M059J (cell line): ENCODE data around the gene ZNRF2. TPM values are rescaled to one million over a fixed set of nuclear protein-coding genes. Genes with fewer than 3 reads are reported as not detected.
"Not testable (repeated sequence)": the region's sequence is repeated elsewhere in the genome, so short reads cannot be mapped to it uniquely, and the experiment has no call there.

Experiments
- DNase-seq: peaks from one replicate; pipeline ENCODE4 v3.0.0-alpha.2; 2012; ENCODE audit warnings: low read depth
- total RNA-seq: library from RNA; depleted of rRNA; stranded (reverse); fragments of >200 nt; shearing (Covaris generic); gene quantifications from 2 replicates; pipeline ENCODE4 v1.2.3, GENCODE V29; 2014

Gene ZNRF2
- total RNA-seq, 1 experiment from 2014 or later, result 12.1 TPM

- DNase-seq, result no peak
These were observed 69.7 kb downstream of the ZNRF2 start for GRCh38 chr7:30353932-30354607.

DNA sequence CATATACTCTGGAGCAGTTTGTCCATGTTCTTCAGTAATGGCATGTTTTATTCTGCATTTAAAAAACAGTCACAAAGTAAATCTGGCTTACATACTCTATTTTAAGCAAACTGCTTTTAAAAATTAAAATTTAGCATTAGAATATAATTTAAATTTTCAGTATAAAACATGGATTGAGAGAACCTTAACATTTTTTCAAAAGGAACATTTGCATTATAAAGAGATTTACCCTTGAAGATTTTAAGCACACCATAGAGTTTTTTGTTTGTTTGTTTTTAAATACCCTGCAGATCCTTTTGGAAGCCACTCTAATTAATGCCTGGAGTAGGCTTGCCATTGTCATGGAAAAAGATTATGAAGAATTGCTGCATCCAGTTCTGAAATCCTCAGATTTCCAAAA lies 70.4 kb downstream of the ZNRF2 start:
- DNase-seq, result no peak

DNA sequence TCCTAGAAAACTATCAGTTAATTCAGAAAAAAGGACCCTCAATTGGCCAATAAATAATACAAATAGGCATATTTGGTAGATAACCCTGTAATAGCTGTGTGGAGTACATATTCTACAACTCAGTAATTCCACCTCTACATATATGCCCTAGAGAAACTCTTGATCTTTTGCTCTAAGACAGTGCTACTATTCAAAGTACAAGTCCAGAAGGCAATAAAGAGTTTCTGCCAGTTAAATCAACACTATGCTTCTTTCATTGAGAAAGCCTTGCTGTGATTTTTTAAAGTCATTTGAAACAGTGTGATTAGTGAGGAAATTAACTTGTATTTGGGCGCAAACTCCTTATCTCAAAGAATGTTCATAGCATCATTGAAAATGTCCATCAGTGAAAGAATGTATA lies 75.6 kb downstream of the ZNRF2 start:
- DNase-seq, result no peak

DNA sequence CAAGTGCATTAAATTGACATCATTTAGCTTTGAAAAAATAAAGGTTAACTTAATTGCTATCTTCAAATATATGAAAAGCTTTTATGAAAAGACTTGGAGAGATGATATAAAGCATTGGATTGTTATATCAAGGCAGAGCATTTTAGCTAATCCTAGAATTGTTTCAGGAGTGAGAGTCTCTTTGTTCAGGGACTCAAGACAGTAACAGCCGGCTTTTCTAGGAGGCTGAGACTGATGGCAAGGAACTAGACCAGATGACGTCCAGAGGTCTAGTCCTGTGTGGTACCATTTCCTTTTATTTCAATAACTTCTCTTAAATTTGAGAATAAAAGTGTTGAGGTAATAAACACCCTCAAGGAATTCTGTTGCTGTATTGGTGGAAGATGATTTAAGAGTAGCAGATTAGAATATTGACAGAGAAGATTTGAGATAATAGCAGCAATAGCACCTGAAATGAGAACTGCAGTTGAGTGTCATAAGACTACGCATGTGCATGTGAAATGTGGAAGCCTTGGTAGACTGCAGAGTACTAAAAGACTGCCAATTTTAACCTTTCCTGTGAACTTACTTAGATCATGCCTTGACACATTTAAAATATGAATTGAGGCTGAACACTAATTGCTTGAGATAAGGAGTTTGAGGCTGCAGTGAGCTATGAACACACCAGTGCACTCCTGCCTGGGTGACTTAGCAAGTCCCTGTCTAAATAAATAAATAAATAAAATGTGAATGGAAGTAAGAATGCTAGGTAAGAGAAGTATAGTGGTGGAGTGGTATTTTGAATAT lies 79.6 kb downstream of the ZNRF2 start:
- no peak for DNase-seq

DNA sequence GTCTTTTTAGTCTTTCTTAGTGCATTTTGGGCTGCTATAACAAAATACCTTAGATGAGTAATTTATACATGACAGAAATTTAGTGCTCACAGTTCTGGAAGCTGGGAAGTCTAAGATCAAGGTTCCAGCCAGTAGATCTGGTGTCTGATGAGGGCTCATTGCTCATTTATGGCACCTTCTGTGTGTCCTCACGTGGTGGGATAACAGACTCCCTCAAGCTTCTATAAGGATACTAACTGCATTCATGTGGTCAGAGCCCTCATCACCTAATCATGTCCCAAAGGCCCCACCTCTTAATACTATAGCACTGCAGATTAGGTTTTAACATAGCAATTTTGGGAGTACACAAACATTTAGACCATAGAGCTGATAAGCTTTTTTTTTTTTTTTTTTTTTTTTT lies 80.4 kb downstream of the ZNRF2 start:
- no peak for DNase-seq

GRCh38 chr7:30365621-30366020 lies 81.2 kb downstream of the ZNRF2 start:
- DNase-seq, result no peak

GRCh38 chr7:30366606-30367005 lies 82.2 kb downstream of the ZNRF2 start:
- peak; percentile 36 for DNase-seq

- DNase-seq, result no peak
These were observed 83.2 kb downstream of the ZNRF2 start for GRCh38 chr7:30367561-30367960.

DNA sequence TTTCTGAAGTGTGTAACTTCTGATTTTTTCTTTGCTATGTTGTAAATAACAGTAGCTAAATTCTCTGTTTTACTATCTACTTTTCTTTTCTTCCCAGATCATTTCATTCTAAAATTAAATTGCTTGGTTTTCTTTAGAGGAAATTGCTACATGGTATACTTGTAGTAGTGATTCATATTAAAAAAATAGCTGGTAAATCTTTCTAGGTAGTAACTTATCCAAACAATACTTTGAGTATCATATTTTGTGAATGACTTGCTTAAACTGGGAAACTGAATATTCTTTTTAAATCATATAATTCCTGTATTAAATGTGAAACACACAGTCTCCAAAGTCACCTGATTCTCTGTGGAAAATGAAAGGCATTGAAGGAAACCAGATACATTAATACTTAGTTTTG lies 85.5 kb downstream of the ZNRF2 start:
- DNase-seq, result no peak

GRCh38 chr7:30371321-30371720 lies 86.9 kb downstream of the ZNRF2 start:
- DNase-seq, result no peak

DNA sequence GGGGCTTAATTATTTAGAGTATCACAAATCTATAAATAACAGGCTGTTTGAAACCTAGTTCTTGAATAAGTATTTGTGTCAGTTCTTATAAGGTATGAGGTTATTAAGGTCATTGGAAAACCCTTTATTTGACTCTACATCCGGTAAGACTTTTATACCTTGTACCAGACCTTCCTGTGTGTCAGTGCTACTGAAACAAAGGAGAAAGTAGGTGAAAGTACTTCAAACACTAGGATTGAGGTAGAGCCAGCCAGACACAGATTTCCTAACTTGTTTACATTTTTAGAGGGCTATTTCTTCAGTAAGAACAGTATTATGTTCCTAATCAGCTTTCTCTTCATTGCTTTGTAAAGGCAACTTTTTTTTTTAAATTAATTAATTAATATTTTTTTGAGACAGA lies 93.9 kb downstream of the ZNRF2 start:
- DNase-seq, result no peak

- DNase-seq, result peak; percentile 43
These were observed 94.7 kb downstream of the ZNRF2 start for GRCh38 chr7:30379131-30379530.

- DNase-seq, result no peak
These were observed 95.3 kb downstream of the ZNRF2 start for GRCh38 chr7:30379741-30380140.

DNA sequence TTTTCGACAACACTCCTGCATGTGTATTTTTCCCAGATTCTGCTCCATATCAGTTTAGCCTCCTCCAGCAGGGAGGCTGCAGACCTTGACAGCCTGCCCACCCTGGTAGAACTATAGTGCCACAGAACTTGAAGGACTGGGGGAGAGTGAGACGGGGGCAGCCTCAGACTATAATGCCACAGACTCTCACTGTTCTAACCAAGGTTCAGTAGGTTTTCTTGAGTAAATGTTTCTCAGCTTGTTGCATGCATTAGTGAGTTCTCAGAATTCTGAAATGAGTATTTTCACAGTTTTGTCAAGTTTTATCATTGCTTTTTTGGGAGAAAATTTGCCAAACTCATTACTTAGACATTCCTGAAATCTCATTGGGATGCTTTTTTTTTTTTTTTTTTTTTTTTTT lies 95.9 kb downstream of the ZNRF2 start:
- no peak for DNase-seq

DNA sequence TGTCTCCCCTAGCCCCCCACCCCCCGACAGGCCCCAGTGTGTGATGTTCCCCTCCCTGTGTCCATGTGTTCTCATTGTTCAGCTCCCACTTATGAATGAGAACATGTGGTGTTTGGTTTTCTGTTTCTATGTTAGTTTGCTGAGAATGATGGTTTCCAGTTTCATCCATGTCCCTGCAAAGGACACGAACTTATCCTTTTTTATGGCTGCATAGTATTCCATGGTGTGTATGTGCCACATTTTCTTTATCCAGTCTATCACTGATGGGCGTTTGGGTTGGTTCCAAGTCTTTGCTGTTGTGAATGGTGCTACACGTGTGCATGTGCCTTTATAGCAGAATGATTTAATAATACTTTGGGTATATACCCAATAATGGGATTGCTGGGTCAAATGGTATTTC lies 96.4 kb downstream of the ZNRF2 start:
- DNase-seq, result not testable (repeated sequence)

DNA sequence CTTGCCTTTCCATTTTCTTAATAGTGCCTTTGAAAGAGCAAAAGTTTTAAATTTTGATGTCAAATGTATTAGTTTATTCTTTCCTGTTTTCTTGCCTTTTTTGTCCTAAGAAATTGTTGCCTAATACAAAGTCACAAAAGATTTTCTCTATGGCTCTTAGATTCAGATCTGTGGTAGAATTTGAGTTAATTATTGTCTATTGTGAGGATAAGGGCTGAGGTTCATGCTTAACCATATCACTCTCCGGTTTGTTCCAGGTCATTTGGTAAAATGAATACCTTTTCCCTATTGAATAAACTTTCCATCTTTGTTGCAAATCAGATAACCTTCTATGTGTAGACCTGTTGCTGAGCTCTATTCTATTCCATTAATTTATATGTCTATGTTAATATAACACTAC lies 98.2 kb downstream of the ZNRF2 start:
- no peak for DNase-seq

DNA sequence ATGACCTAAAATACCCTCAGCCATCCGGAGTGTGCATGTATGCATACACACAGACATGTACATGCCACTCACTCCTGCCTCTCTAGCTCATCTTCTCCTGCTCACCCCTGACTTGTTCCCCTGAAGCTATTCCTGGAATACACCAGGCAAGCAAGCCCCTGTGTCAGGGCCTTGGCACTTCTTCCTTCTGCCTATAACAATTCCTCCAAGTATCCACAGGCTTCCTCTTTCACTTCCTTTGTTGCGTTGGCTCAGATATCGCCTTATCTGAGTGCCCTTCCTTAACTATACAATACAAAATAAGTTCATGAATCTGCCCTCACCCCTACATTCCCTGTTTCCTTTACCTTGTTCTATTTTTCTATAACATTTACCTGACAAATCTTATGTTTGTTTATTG lies 105.4 kb downstream of the ZNRF2 start:
- no peak for DNase-seq

GRCh38 chr7:30390736-30391636 lies 106.6 kb downstream of the ZNRF2 start:
- DNase-seq, result peak; percentile 24

DNA sequence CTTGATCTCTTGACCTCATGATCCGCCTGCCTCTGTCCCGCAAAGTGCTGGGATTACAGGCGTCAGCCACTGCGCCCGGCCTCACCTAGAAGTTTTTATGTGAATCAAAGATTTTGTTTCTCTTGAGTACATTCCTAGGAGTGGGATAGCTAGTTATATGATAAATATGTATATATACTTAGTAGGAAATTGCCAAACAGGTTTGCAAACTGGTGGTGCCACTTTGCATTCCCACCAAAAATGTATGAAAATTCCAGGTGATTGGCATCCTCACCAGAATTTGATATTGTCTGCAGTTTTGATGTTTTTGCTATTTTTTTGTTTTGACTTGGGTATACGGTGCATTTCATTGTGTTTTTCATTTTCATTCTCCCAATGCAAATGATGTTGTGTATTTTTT lies 107.4 kb downstream of the ZNRF2 start:
- no peak for DNase-seq

- no peak for DNase-seq
These were observed 111.3 kb downstream of the ZNRF2 start for GRCh38 chr7:30395676-30396075.

GRCh38 chr7:30396389-30396788 lies 112.0 kb downstream of the ZNRF2 start:
- no peak for DNase-seq

DNA sequence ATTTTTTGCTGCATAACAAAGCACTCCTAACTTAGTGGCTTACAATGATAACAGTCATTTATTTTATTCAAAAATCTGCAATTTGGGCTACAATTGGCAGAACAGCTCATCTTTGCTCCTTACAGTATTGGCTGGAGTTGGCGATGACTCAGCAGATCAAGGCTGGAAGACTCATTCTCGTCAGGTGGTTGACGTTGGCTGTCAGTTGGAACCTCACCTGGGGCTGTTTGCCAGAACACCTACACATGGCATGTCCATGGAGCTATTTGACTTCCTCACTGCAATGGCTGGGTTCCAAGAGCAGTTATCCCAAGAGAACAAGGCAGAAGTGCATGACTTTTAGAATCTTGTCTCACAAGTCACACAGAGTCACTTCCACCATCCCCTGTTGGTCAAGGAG lies 119.1 kb downstream of the ZNRF2 start:
- DNase-seq, result no peak
